ENCODE measurements around the gene RBMS3.
"Not testable (repeated sequence)": the region's sequence is repeated elsewhere in the genome, so short reads cannot be mapped to it uniquely, and the experiment has no call there.

RBMS3 gene

GRCh38 chr3:29313981-29314726, 33.3 kb downstream of the RBMS3 start:
- DNase-seq, result no peak

- no peak for DNase-seq
These were observed 33.8 kb downstream of the RBMS3 start for GRCh38 chr3:29314727-29315088.

GRCh38 chr3:29317659-29318173, 36.8 kb downstream of the RBMS3 start:
- DNase-seq, result no peak

DNA sequence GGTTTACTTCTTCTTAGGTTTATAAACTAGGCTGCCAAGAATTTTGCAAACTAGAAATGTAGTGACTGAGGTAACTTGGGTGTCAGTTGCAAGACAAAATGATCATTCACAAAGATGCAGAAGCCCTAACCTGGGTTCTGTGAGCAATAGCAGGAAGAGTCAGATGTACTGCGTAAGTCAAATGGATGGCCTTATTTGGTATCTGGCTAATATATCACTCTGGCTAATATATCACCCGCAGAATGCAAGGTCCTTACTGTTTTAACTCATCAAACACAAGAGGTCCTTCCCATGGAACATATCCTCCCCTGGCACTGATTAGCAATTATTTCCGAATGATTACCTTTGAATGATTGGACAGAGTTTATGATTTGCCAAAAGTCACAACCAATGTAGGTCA, 37.4 kb downstream of the RBMS3 start:
- DNase-seq, result no peak

- DNase-seq, result no peak
These were observed 38.4 kb downstream of the RBMS3 start for GRCh38 chr3:29319262-29319661.

- DNase-seq, result no peak
These were observed 38.9 kb downstream of the RBMS3 start for GRCh38 chr3:29319798-29320197.

- DNase-seq, result no peak
These were observed 41.7 kb downstream of the RBMS3 start for GRCh38 chr3:29322586-29322985.

GRCh38 chr3:29324180-29324651, 43.3 kb downstream of the RBMS3 start:
- DNase-seq, result no peak

GRCh38 chr3:29326540-29326939, 45.7 kb downstream of the RBMS3 start:
- not testable (repeated sequence) for DNase-seq

DNA sequence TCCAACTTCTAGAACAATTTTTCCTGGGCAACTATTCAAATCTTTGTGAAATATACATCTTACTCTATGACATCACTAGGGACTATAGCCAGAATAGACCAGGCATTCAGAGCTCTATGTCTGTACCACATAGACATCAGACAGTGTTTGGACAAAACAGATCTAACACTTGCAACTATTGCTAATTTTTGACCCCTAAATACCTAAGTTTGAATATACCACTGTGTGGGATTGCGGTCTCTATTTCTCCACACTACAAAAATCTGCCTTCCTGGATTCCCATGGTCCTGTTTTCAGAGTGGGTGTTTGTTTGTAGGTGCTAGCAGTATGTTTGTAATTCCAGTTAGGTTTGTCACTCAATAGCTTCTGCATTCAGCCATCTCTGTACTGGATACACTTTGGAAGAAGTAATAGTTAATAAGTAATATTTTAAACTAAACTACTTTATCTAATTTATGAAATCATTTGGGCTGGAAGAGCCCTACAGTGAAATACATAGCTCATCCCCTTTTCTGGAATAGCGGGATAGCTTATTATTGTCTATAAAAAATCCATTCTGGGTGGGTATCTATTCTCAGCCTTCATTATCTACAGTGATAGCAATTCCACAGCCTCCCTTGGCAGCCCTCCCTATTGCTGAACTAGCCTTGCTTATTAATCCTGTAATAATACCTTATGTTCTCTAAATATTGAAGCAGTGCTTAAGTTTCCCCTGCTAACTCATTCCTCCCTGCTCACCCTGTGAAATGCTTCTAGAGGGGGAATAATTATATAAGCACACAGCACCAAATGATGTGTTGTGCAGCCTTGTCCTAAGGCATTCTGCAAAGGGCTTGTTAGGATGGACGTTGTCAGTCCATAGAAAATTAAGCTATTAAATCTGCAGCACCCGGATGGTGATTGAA, 49.4 kb downstream of the RBMS3 start:
- no peak for DNase-seq

DNA sequence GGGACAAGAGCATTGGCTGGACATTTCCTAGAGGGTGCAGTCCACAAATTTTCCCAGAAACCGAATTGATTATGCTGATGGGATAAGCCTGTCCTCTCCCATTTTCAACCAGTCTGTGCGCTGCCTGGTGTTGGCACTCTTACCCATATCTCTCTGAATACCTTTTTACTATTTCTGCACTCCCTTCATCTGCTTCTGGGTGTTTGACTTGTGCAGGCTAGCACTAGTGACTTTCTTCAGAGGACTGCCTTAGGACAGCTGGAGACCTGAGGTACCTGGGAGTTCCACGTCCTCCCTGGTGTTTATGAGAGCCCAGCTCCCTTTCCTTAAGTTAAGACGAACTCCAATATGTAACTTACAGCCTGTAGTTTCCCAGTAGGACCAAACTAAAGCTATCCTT, 50.2 kb downstream of the RBMS3 start:
- DNase-seq, result no peak

DNA sequence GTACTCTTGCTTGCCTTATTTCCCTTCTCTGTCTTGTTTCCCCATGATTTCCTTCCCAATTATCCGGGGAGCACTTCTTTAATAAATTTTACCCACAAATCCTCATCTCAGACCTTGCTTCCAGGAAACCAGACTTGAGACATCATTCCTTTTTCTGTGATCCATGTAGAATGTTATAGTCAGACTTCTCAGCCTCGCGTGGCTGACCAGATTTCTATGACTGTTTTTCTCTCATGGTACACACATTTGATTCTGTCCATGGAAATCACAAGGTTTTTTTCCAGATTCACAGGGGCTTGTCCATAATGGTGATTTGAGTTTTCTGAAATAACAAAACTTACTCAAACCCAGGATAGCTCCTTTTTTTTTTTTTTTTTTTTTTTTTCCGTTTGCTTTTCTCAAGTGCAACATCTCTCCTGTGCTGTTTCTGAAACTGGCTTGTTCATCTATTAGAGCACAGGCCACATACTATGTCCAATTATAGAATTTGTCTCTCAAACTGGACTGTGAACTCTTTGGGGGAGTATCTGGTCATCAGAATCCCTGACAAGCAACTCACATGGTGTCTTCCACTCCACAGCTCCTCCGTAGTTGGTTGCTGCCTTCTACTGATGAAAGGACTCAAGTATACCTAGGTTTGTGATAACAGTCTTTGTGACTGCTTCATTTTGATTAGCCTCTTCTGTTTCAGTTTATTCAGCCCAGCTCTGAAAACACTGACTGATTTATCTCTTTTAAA, 50.8 kb downstream of the RBMS3 start:
- no peak for DNase-seq

- DNase-seq, result no peak
These were observed 51.3 kb downstream of the RBMS3 start for GRCh38 chr3:29332195-29332637.

DNA sequence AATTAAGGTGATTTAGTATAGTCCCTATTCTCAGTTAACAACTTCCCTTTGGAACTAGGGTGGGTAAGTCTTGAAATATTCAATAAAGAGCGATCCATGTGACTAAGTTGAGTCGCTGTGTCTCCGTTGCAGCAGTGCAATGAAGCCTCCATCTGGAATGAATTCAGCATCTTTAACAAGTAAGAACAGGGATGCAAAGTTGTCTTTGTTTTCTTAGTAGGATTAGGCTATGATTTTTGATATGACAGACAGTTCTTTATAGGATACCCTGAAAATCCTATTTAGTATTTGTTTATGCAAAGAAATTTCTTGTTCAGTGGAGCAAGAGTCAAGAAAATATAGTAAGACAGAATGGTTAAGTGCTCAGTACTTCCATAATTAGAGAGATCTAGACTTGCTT, 52.7 kb downstream of the RBMS3 start:
- DNase-seq, result no peak

- no peak for DNase-seq
These were observed 53.8 kb downstream of the RBMS3 start for GRCh38 chr3:29334706-29335105.

DNA sequence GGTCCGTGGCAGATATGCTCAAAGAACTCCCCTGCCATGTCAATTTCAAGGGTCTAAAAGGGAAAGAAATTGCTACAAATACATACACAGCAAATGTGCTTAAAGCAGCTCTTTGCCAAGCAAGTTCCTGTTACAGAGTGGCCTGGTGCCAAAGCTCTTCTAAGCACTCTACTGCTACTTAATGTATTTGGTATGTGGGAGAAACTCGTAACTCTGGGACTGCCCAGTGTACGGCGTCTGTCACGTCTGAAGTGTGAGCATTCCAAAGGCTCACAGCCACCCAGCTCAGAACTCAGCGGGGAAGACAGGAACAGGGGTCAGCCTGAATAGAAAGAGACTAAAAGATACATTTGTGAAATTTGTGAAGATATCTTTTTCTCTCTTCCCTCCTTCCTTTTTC, 54.6 kb downstream of the RBMS3 start:
- peak; percentile 63 for DNase-seq

DNA sequence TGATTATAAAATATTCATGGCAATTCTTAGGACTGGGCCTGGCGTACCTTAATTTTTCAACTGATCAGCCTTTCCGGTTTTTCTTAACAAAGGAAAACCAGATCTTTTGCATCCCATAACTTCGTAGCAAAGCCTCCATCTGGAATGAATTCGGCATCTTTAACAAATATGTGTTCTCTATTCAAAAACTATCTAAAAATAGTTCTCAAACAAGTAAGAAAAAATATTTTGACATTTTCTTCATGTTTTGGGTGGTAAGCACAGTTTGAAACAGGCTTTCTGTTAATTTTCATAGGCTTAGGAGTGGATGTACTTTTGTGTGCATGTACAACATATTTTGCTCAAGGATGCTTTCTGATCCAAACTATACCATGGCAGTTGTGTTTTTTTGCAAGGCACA, 55.1 kb downstream of the RBMS3 start:
- DNase-seq, result no peak

GRCh38 chr3:29337565-29337964, 56.7 kb downstream of the RBMS3 start:
- DNase-seq, result no peak

DNA sequence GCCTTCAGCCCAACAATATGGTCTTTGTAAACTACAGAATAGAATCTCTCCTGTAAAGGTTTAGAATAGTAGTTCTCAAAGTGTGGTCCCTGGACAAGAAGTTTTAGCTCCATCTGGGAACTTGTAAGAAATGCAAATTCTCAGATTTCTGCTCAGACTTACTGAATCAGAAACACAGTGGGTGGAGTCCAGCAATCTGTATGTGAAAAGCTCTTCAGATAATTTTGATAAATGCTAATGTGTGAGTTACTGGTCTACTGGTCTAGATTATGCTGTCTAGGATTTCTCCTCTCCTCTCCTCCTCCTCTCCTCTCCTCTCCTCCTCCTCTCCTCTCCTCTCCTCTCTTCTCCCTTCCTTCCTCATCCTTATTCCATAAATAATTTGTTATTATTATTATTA, 57.5 kb downstream of the RBMS3 start:
- DNase-seq, result no peak

GRCh38 chr3:29339016-29339833, 58.4 kb downstream of the RBMS3 start:
- DNase-seq, result no peak

DNA sequence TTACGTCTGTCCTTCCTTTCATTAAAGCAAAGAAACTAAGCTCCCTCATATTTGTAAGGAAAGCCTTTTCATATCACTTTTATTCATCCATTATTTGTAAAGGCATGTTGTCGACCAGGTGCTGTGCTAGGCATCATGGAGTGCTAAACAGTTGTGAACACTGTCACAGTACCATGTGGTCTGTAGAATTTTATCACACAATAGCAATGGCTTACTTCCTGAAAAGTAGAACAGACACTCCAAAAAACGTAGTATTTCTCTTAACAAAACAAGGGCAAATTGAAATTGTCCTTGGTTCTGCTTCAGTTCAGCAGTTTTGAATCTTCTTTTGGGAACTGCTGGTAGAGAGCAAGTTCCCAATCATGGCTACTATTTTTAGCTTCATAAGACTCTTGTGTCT, 63.3 kb downstream of the RBMS3 start:
- DNase-seq, result no peak

DNA sequence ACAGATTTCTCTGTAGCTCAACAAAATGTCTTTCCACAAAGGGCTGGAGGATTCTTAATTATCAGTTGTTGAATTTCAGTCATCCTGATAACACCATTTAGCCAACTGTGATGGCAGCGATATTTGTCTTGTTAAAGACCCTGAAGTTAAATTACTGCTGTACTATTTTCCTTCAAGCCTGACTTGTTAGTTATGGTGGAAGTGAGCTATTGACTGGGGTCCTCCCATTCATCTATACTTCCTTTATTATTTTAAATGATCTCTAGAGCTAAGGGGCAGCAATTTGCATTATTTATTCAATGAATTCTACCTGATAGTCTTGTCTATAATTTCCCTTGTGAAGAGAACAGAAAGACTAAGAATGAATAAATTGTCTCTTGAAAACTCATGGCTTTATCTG, 64.1 kb downstream of the RBMS3 start:
- DNase-seq, result no peak

Measured in NCI-H1092 (cell line).